HG03103 (cell line): ENCODE measurements around the gene ARVCF.
"Not testable (repeated sequence)": the region's sequence is repeated elsewhere in the genome, so short reads cannot be mapped to it uniquely, and the experiment has no call there.

Source experiments
- ATAC-seq: cut with Tn5 transposase; IDR thresholded peaks from one replicate; pipeline ENCODE4 v1.9.1; 2021; ENCODE audit warnings: low read depth; ENCODE audit not compliant: unreplicated experiment

ARVCF gene

GRCh38 chr22:19942157-19943081 lies 74.2 kb downstream of the ARVCF start:
- ATAC-seq = no peak

DNA sequence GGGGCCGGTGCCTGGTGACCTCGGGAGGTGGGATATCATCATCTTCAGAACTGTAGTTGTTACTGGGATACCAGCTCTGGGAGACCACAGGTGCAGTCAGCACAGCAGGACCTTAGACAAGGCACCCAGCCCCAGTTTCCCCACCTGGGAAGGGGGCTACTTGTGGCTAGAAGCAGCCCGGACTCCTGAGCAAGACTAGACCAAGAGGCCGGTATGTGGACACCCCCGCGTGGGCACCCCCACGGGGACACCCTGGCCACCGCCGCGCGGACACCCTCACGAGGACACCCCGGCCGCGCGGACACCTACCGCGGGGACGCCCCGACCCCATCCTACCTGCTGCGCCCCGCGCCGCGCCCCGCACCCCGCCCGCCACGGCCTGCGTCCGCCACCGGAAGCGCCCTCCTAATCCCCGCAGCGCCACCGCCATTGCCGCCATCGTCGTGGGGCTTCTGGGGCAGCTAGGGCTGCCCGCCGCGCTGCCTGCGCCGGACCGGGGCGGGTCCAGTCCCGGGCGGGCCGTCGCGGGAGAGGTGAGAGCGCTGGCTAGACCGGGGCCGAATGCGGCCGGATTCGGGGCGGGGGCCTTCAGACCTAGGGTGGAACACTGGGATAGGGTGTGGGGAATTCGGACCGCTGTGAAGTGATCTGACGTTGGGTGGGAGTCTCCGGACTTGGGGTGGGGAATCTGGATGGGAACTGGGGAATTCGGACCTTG lies 75.1 kb downstream of the ARVCF start, which contains the start of the genes COMT and TXNRD2:
Gene COMT, plus strand, starts transcription at position 408 of the 718 bp plus-strand sequence. CDS start 20,755 bp downstream, outside the sequence.
Gene TXNRD2, minus strand, starts transcription at position 454 of the 718 bp plus-strand sequence. Its CDS starts 15 bp downstream, at position 439.
- ATAC-seq = no peak

DNA sequence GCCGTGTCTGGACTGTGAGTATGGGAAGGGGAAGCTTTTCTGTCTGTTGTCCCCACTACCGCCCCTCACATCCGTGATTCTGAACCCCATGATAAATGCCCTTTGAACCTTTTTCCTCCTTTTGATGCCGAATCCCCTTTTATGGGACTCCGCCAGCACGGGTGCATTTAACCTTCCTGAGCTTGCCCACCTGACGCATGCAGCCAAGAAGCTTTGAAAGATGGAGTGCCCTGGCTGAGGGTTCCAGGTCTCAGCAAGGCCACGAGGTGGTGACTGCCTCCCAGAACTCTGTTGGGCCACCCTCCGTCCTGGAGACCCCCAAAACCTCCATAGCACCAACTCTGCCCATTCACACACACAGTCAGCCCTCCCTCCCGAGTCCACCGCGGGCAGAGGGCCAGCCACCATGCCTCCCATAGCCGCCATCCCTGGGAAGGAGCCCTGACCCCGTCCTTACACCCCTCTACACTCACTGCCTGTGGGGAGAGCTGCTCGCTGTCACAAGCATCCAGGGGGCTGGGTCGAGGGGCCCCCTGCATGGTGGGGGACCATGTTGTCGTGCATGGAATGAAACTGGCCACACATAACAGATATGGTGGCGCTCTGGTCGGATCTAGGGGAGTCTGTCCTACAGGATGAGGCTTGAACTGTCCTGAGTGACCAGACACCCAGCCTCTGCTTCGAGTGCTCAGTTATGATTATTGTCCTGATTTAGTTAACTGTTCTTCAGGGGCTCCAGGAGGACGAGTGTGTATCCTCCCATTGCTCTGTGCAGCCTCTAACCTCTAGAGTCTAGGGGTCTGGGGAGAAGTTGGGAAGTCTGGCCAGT lies 75.9 kb downstream of the ARVCF start:
- no peak for ATAC-seq

DNA sequence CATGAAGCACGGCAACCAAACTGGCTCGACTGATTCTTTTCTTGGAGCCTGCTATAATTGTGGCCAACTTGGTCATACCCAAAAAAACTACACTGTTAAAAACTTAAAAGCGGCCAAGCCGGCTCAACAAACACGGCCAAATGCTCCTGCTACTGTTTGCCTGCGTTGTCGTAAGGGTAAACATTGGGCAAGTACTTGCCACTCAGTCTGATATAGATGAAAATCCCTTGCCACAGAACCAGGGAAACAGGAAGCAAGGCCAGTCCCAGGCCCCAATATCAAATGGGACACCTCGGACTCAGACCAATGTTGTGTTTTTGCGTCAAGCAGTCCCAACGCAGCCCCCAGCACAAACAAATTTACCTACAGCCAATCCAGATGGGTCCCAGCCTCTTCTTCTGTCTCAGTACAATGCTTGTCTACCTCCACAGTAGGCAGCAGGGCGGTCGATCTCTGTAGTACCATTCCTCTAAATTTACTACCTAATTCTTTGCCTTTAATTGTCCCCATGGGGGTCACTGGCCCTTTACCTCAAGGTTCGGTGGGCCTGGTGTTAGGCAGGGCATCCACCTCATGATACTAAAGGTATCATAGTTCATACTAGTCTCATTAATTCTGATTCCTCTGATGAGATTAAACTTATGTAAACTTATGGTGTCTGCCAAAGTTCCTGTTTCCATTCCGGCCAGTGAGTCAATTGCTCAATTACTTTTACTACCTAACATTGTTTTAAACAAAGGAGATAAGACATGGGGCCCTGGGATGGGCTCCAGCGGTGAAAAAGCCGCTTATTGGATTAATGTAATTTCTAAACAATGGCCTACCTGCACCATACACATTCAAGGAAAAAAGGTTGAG lies 78.8 kb downstream of the ARVCF start:
- no peak for ATAC-seq

- ATAC-seq = no peak
Measured at GRCh38 chr22:19936513-19936912, 80.1 kb downstream of the ARVCF start.

- not testable (repeated sequence) for ATAC-seq
Measured at GRCh38 chr22:19935123-19935718, 81.4 kb downstream of the ARVCF start.

- ATAC-seq = no peak
Measured at GRCh38 chr22:19933341-19934241, 83.0 kb downstream of the ARVCF start.

GRCh38 chr22:19932367-19933206 lies 84.0 kb downstream of the ARVCF start:
- ATAC-seq = no peak

GRCh38 chr22:19931514-19931913 lies 85.1 kb downstream of the ARVCF start:
- no peak for ATAC-seq

DNA sequence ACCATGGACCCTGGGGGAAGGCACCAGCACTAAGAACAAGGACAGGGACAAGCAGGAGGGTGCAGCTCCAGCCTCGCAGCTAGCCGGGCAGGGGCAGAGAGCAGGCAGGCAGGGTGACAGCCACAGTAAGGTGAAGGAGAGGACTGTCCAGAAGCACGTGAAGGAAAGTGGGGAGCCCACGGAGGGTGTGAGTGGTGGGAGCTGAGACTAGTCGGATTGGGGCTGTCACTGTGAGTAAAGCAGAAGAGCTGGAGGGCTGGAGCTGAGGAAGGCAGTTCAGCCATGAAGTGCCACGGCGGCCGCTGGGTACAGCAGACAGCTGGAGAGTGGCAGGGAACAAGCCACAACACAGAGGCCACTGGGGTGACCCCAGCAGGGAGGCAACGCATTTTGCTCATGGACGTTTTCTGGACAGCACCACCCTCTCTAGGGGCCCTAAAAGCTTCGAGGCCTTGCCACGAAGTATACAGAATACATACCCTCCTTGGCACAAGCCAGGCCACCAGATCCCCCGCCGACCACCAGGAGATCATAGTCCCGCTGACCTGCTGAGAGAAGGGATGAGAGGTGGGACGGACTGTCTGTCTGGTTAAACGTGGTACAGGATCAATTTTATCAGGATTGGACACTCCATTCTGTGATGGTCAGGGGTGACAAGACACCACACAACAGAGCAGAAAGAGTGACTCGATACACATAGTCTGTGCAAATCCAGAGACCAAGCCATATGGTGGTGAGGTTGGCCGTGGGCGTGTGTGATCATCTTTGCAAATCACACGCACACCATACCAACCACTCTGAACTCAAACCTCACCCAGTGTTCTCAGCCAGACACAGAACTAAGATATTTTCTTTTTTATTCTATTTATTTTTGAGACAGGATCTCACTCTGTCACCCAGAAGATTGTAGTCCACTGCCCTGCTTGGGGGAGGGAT lies 85.8 kb downstream of the ARVCF start:
- ATAC-seq = no peak

DNA sequence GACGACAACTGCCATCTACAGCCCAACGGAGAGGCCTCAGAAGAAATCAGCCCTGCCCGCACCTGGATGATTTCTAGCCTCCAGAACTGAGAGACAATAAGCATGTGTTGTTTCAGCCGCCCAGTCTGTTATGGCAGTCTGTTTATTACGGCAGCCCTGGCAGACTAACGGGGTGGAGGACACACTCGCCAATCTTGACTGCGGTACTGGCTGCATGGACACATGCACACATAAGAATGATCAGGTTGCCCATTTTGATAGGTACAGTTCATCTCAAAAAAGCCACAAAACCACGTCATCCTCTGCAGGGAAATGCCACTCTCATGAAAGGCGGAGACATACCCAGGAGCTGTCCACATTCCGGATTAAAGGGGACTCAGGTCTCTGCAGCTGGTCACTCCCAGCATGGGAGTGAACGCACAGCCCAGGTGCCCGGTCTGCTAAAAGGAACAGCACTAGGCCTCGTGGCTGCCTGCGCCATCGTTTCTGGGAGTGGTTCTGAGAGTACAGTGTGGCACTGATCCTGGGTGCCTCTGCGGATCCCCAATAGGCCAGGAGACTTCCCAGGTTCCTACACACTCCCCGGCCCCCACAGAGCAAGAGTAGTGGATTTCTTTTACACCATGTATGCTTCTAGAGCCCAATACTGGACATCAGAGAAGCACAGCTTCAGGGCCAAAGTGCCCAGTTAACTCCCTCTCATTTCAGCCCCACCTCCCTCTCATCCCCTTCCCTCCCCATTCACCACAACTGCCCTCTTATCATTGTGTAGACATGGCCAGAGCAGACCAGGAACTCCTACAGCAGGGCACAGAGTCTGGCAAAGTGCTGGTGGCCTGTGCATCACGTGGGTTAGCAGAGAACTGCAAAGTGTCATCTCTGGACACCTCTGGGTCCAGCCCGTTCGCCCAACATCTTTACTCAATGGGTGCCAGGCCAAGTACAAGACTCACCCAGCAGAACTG lies 86.8 kb downstream of the ARVCF start:
- no peak for ATAC-seq

- ATAC-seq = no peak
Measured at GRCh38 chr22:19928207-19928606, 88.4 kb downstream of the ARVCF start.

DNA sequence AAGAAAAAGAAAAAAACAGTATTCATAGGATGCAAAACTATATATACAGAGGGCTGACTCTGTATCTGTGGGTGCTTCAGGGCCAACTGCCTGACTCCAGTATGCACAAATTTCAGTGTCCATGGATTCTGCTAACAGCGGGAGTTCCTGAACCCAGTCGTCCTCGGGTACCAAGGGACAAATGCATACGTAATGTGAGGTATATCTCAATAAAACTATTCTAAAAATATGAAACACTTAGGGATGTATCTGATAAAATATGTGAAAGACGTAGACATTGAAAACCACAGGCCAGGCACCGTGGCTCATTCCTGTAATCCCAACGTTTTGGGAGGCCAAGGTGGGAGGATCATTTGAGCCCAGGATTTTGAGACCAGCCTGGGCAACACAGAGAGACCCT lies 88.9 kb downstream of the ARVCF start:
- no peak for ATAC-seq

GRCh38 chr22:19926028-19926427 lies 90.6 kb downstream of the ARVCF start:
- not testable (repeated sequence) for ATAC-seq

- no peak for ATAC-seq
Measured at GRCh38 chr22:19923914-19924513, 92.6 kb downstream of the ARVCF start.
